Fibroblast of lung (primary cell): Measurements from ENCODE around the gene TRPM6.

Experiments used
- EZH2 ChIP-seq: IDR thresholded peaks from 2 replicates; pipeline ENCODE4 v1.5.1; 2012; ENCODE audit warnings: low read length, control low read depth, mild to moderate bottlenecking; ENCODE audit errors: missing control alignments
- TF ChIP-seq, protein P1 (sequence below), 2 donors: IDR thresholded peaks in 1 of 2; conservative IDR thresholded peaks in 1 of 2; 1 replicate in 1 of 2; 2 replicates in 1 of 2; pipeline ENCODE4 v1.5.1; 2011 to 2012; ENCODE audit warnings: low read length in 2 of 2, control low read depth in 1 of 2, inconsistent platforms in 1 of 2, low read depth in 1 of 2, mild to moderate bottlenecking in 1 of 2

DNA sequence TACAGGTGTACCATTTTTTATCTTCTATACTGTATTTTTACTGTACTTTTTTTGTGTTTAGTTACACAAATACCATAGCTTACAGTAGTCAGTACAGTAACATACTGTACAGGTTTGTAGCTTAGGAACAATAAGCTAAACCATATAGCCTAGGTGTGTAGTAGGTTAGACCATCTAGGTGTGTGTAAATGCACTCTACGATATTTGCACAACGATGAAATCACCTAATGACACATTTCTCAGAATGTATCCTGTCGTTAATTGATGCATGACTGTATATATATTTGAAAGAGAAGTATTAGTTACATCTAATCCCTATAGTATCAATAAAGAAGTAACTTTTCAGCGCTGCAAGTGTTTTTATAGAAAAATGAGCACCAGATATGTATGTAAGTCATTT, 138.8 kb downstream of the TRPM6 start:
- TF ChIP-seq, protein P1, sequence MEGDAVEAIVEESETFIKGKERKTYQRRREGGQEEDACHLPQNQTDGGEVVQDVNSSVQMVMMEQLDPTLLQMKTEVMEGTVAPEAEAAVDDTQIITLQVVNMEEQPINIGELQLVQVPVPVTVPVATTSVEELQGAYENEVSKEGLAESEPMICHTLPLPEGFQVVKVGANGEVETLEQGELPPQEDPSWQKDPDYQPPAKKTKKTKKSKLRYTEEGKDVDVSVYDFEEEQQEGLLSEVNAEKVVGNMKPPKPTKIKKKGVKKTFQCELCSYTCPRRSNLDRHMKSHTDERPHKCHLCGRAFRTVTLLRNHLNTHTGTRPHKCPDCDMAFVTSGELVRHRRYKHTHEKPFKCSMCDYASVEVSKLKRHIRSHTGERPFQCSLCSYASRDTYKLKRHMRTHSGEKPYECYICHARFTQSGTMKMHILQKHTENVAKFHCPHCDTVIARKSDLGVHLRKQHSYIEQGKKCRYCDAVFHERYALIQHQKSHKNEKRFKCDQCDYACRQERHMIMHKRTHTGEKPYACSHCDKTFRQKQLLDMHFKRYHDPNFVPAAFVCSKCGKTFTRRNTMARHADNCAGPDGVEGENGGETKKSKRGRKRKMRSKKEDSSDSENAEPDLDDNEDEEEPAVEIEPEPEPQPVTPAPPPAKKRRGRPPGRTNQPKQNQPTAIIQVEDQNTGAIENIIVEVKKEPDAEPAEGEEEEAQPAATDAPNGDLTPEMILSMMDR (conservative IDR thresholded peaks at IDR 0.05 in 1 of 2, IDR thresholded peaks at IDR 0.05 in 1 of 2; ENCODE audit: low read depth in 1 of 2, low read length in 2 of 2), result no peak
- no peak for TF ChIP-seq EZH2
